Right forelimb (tissue), 1 donor: ENCODE data around the gene KCNJ4.

Experiments used
- DNase-seq: peaks from one replicate; pipeline ENCODE4 v3.0.0-alpha.2; 2018

Gene KCNJ4

GRCh38 chr22:38455076-38455529 lies at the start of gene KCNJ4:
Gene KCNJ4, minus strand, starts transcription at chr22:38455199. Its CDS starts 27,067 bp downstream, at chr22:38428132.
- no peak for DNase-seq

- no peak for DNase-seq
These were observed 48.0 kb upstream of the KCNJ4 start for GRCh38 chr22:38503021-38503420.

- no peak for DNase-seq
These were observed 47.0 kb upstream of the KCNJ4 start for GRCh38 chr22:38501797-38502672.

- no peak for DNase-seq
These were observed 42.9 kb upstream of the KCNJ4 start for GRCh38 chr22:38497869-38498268.

GRCh38 chr22:38494939-38495338 lies 39.9 kb upstream of the KCNJ4 start:
- DNase-seq = no peak

GRCh38 chr22:38494498-38494897 lies 39.5 kb upstream of the KCNJ4 start:
- no peak for DNase-seq

GRCh38 chr22:38491707-38492348 lies 36.8 kb upstream of the KCNJ4 start:
- DNase-seq = no peak

GRCh38 chr22:38490915-38491314 lies 35.9 kb upstream of the KCNJ4 start:
- no peak for DNase-seq

GRCh38 chr22:38490475-38490874 lies 35.5 kb upstream of the KCNJ4 start:
- no peak for DNase-seq

GRCh38 chr22:38489561-38490145 lies 34.7 kb upstream of the KCNJ4 start:
- DNase-seq = no peak

GRCh38 chr22:38489142-38489541 lies 34.1 kb upstream of the KCNJ4 start:
- DNase-seq = no peak

GRCh38 chr22:38487946-38488345 lies 32.9 kb upstream of the KCNJ4 start:
- no peak for DNase-seq

GRCh38 chr22:38485783-38486182 lies 30.8 kb upstream of the KCNJ4 start:
- no peak for DNase-seq

GRCh38 chr22:38484244-38484643 lies 29.2 kb upstream of the KCNJ4 start:
- no peak for DNase-seq

GRCh38 chr22:38482662-38483308 lies 27.8 kb upstream of the KCNJ4 start:
- DNase-seq = no peak

GRCh38 chr22:38481871-38482332 lies 26.9 kb upstream of the KCNJ4 start:
- no peak for DNase-seq

GRCh38 chr22:38481162-38481870 lies 26.3 kb upstream of the KCNJ4 start:
- no peak for DNase-seq

GRCh38 chr22:38479096-38479837 lies 24.3 kb upstream of the KCNJ4 start:
- DNase-seq = no peak

- DNase-seq = no peak
These were observed 22.6 kb upstream of the KCNJ4 start for GRCh38 chr22:38477585-38477984.

- DNase-seq = no peak
These were observed 19.1 kb upstream of the KCNJ4 start for GRCh38 chr22:38474003-38474607.

- no peak for DNase-seq
These were observed 16.2 kb upstream of the KCNJ4 start for GRCh38 chr22:38471237-38471636.
